Mucosa of descending colon (tissue), 3 donors: Measurements from ENCODE around the gene CEP170B. TPM values are rescaled to one million over a fixed set of nuclear protein-coding genes. Genes with fewer than 3 reads are reported as not detected.
A peak's percentile ranks its signal among the peaks of the same experiment; 100 is the strongest.

Experiments used
- ATAC-seq: fragments of 200-7000 bp; cut with Tn5 transposase; one replicate; pipeline ENCODE4 v1.9.1; 2020; ENCODE audit warnings: mild to moderate bottlenecking, moderate library complexity
- DNase-seq, 3 donors: peaks; one replicate each; pipeline ENCODE4 v3.0.0-alpha.2; 2020
- H3K36me3 ChIP-seq: fragments of 200-600 bp; one replicate; pipeline ENCODE4 v1.8.0; 2021; ENCODE audit warnings: low read depth, mild to moderate bottlenecking
- H3K4me1 ChIP-seq: fragments of 200-600 bp; one replicate; pipeline ENCODE4 v1.8.0; 2021; ENCODE audit warnings: low read depth, mild to moderate bottlenecking
- H3K4me3 ChIP-seq: fragments of 200-600 bp; one replicate; pipeline ENCODE4 v1.8.0; 2021; ENCODE audit warnings: mild to moderate bottlenecking
- H3K9me3 ChIP-seq: fragments of 200-600 bp; one replicate; pipeline ENCODE4 v1.8.0; 2021; ENCODE audit warnings: mild to moderate bottlenecking
- CTCF ChIP-seq: fragments of 200-600 bp; IDR thresholded peaks from one replicate; pipeline ENCODE4 v1.8.0; 2022; ENCODE audit warnings: antibody characterized with exemption, mild to moderate bottlenecking
- intact Hi-C, 2 donors: fragments of 100-400 bp; cut with DNase I in 1 of 2; cut with micrococcal nuclease in 1 of 2; formaldehyde crosslinking; loops; one replicate each; pipeline versions ENCODE4 v1.11.0 to v1.11.1; 2022; cut with DNase I, micrococcal nuclease
- total RNA-seq, 3 donors: library from RNA; stranded (reverse); fragmentation: NEBNext Ultra II Directional in 2 of 3; extraction: Animal tissue kit (Norgen Biotek cat#: 25700) in 2 of 3; gene quantifications; one replicate each; pipeline versions ENCODE4 v1.2.1 to v1.2.4, GENCODE V29; 2021 to 2023
- donor health status: DM: no; HTN: no; CAD: no; lungs with moderate emphysema.
- donor health status: DM: no; HTN: no; CAD: no.
- donor health status: DM: no; HTN: yes; CAD: no.

Gene CEP170B
- total RNA-seq, 3 donors from 2014 or later: 66.8 to 89.9 (median 69.9) TPM

GRCh38 chr14:104877806-104878550 is 12.9 kb downstream of the CEP170B start:
- no peaks in the 10 kb centered on the region for H3K4me1 ChIP-seq
- no peaks in the 10 kb centered on the region for H3K36me3 ChIP-seq
- H3K4me3 ChIP-seq: no peak overlapping the region
- no peaks in the 10 kb centered on the region for H3K9me3 ChIP-seq
- DNase-seq (peak in 2 of 3 donors; percentile 29 to 43), ATAC-seq (no peak)
- intact Hi-C loops: no loop called here
- TF ChIP-seq CTCF: no peak

GRCh38 chr14:104878582-104878981 is 13.5 kb downstream of the CEP170B start:
- no peaks in the 10 kb centered on the region for H3K36me3 ChIP-seq
- H3K9me3 ChIP-seq: no peaks in the 10 kb centered on the region
- DNase-seq (peak in 1 of 3 donors; percentile 50), ATAC-seq (no peak)
- TF ChIP-seq CTCF: no peak
- H3K4me3 ChIP-seq: no peak overlapping the region
- intact Hi-C loops: no loop called here
- no peaks in the 10 kb centered on the region for H3K4me1 ChIP-seq

- peak in 2 of 3 donors; percentile 24 to 50 for DNase-seq
- Histone ChIP-seq H3K4me3 (no peak overlapping the region), H3K36me3 (no peaks in the 10 kb centered on the region), H3K4me1 (no peaks in the 10 kb centered on the region), H3K9me3 (no peaks in the 10 kb centered on the region)
- intact Hi-C loops: no loop called here
- no peak for ATAC-seq
- no peak for TF ChIP-seq CTCF
These were observed 14.3 kb downstream of the CEP170B start for GRCh38 chr14:104879201-104879982.

DNA sequence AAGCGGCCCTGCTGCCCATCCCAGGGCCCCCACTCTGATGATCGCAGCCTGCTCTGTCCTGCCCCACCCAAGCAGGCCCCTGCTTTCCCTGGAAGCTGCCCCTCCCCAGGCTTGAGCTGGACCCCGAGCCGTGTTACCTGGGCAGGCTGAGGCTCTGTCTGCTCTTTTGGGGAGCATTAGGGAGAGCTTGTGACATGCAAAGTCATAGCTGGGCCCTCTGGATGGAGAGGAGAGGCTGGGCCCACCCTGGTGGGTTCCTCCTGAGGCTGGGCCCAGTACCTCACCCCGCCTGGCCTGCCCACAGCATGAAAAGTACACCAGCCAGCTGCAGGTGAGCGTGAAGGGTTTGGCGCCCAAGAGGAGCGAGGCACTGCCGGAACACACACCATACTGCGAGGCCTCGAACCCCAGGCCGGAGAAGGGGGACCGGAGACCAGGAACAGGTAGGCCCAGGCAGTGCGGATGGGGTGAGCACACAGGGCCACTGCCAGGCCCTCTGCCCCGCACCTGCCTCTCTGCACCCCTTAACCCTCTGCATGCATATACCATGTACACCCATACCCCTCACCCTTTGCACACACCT is 15.0 kb downstream of the CEP170B start:
- no peak for ATAC-seq
- no peaks in the 10 kb centered on the region for H3K4me1 ChIP-seq
- no peaks in the 10 kb centered on the region for H3K36me3 ChIP-seq
- intact Hi-C loops: no loop called here
- no peak overlapping the region for H3K4me3 ChIP-seq
- DNase-seq: peak in 1 of 3 donors; percentile 23
- no peaks in the 10 kb centered on the region for H3K9me3 ChIP-seq
- no peak for TF ChIP-seq CTCF

DNA sequence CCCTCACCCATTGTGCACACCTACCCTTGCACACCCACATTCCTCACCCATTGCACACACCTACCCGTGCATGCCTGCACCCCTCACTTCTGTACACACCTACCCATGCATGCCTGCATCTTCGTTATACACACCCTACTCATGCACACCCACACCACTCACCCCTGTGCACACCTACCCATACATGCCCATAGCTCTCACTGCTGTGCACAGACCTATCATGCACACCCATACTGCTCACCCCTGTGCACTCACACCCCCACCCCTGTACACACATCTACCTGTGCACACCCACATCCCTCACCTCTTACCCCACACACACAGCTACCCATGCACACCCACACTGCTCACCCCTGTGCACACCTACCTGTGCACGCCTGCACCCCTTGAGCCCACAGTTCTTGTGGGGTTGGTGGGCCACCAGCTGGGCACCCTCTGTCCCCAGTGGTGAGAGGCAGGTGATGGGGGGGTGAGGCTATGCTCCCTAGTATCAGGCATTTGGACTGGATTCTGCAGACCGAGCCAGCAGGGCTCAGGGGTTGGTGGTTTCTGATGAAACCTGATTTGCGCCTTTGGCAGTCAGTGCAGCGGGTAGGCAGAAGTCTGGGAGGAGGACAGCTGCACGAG is 15.6 kb downstream of the CEP170B start:
- no peak for TF ChIP-seq CTCF
- H3K4me1 ChIP-seq: no peaks in the 10 kb centered on the region
- H3K36me3 ChIP-seq: no peaks in the 10 kb centered on the region
- DNase-seq: no peak
- ATAC-seq: no peak
- intact Hi-C loops: no loop called here
- no peak overlapping the region for H3K4me3 ChIP-seq
- no peaks in the 10 kb centered on the region for H3K9me3 ChIP-seq
